ENCODE data around the gene MOCS3.
A peak's percentile ranks its signal among the peaks of the same experiment; 100 is the strongest.

MOCS3 gene

DNA sequence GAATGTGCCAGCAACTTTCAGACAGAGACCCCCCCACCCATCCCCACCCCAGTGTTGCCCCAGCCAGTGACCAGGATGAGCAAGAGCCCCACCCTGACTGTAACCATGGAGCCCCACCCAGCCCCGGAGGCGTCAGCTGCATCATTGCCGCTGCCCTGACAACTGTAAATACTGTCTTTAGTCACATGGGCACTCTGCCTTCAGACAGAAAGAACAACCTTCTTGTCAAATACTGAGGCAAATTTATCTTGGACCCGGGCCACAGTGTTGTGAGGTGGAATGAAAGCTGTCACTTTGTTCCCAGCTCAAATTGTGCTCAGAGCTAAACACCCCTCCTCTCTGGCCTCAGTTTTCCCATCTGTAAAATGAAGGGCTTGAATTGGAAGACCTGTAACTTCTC is 23.7 kb downstream of the MOCS3 start:
- DNase-seq (ENCODE audit: low spot score) = peak; percentile 39

GRCh38 chr20:50983321-50983720 is 24.7 kb downstream of the MOCS3 start:
- no peak for DNase-seq (ENCODE audit: low spot score)

DNA sequence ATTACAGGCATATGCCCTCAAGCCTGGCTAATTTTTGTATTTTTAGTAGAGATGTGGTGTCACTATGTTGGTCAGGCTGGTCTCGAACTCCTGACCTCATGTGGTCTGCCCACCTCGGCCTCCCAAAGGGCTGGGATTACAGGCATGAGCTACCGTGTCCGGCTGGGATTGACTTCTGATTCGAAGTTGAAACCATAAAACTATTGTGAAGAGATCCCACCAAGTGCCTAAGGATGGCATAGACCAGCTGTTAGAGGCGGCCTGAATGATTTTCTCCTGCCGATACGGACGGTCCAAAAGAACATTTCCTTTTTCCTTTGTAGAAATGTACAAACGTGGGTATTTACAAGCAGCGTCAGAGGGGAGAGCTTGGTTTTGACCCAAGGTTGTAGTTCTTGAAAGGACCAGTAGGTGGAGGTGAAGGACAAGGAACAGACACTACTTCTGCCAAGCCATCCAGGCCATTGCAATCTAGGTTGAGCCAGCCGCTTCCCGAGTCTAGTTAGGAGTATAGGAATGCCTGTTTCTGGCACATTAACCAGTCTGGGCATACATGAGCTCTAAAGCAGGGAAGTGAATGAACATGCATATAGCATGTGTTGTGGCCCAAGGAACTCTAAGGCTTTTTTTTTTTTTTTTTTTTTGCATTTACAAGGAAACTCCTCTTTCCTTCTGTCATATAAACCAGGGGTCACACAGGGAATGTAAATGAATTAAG is 29.0 kb downstream of the MOCS3 start:
- peak; percentile 88 for DNase-seq (ENCODE audit: low spot score)

GRCh38 chr20:50991076-50991475 is 32.5 kb downstream of the MOCS3 start:
- DNase-seq (ENCODE audit: low spot score) = no peak

GRCh38 chr20:50992336-50992732 is 33.7 kb downstream of the MOCS3 start:
- DNase-seq (ENCODE audit: low spot score) = no peak

DNA sequence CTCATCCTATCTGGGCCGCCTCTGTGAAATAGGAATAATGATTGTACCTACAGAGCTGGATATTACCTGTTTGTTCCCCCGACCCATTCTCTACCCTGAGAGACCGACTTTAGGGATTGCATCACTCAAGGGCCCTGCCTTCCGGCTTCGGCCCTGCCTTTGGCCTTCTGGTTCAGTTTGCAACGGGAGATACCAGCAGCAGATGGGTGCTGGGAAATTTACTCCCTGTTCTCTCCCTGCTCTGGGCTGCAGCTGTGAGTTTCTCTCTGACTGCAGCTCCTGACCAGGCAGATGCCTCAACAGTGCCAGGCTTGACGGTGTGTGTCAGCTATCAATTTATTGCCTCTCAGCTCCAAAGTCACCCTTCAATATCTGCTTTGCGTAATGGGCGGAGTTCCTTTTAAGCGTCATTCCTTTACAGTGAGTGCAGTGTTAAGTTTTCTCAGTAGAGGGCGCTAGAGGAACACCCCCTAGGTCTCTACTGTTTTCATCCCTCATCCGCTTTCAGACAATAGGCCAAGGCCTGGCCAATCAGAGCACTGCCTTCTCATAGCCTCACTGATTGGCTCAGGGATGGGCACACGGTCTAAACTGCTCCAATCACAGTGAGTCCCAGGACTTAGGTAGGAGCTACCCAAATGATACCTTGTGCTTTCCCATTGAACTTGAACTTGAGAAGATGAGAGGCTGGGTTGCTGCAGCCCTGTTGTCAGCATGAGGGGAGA is 34.3 kb downstream of the MOCS3 start:
- DNase-seq (ENCODE audit: low spot score) = peak; percentile 84

- no peak for DNase-seq (ENCODE audit: low spot score)
Measured at GRCh38 chr20:50993876-50994275, 35.3 kb downstream of the MOCS3 start.

DNA sequence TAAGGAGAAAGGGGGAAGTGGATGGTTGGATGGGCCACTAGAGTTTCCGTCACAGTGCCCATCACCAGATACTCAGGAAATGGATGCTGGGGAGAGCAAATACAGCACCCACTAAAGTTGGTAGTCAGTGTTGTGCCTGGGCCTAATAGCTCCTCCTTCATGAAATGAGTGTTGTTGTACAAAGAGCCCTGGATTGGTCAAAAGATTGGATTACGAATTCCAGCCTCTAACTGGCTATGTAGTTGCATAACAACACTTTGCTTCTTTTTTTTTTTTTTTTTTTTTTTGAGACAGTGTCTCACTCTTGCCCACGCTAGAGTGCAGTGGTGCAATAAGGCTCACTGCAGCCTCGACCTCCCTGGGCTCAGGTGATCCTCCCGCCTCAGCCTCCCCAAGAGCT is 36.9 kb downstream of the MOCS3 start:
- DNase-seq (ENCODE audit: low spot score) = peak; percentile 41

GRCh38 chr20:50996901-50997865 is 38.6 kb downstream of the MOCS3 start:
- DNase-seq (ENCODE audit: low spot score) = no peak

DNA sequence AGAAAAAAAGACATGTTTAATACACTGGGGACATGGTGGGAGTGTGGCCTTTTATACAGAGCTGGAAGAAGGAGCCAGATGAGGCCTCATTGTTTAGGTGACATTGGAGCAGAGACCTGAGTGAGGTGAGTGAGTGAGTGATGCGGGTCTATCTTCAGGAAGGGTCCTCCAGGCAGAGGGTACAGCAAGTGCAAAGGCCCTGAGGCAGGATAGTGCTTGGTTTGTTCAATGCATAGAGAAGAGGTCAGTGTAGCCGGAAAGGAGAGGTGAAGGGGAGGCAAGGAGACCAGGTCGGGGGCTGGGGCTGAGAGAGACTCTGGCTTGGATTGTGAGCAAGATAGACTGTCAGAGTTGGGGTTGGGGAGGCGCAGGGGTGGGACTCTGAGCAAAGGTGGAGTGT is 40.7 kb downstream of the MOCS3 start:
- DNase-seq (ENCODE audit: low spot score) = no peak

GRCh38 chr20:51001430-51002265 is 43.0 kb downstream of the MOCS3 start:
- DNase-seq (ENCODE audit: low spot score) = peak; percentile 80

- no peak for DNase-seq (ENCODE audit: low spot score)
Measured at GRCh38 chr20:51002633-51003032, 44.0 kb downstream of the MOCS3 start.

- no peak for DNase-seq (ENCODE audit: low spot score)
Measured at GRCh38 chr20:51003753-51004152, 45.1 kb downstream of the MOCS3 start.

DNA sequence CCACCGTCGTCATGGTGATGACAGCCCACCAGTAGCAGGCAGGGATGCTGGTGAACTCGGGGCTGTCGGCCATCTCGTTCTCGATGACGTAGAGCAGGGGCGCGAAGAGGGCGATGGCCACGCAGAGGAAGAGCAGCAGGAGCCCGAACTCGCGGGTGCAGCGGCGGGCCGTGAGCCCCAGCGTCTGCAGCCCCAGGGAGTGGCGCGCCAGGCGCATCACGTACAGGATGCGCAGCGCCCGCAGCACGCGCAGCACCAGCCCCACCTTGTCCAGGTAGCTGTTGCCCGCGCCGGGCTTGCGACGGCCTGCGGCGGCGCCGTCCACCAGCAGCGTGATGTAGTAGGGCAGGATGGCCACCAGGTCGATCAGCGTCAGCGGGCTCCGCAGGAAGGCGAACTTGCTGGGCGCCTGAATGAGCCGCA is 45.7 kb downstream of the MOCS3 start:
- no peak for DNase-seq (ENCODE audit: low spot score)

DNA sequence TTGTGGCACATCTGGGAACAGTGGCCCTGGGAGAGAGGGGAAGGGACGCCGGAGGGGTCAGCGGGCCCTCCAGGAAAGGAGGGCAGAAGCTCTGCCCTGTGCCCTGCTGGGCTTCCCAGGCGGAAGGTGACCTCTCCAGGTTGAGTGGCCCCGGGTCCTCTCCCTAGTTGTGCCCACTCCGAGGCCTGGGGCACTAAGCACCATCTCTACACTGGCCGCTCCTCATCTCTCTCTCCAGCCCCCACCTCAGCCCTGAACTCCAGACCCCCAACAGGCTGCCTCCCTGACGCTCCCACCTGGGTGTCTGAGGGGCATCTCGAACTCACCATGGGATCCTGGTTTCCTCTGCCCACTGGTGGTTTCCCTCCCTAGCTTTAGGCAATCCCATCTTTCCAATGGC is 46.2 kb downstream of the MOCS3 start:
- no peak for DNase-seq (ENCODE audit: low spot score)

GRCh38 chr20:51005214-51005613 is 46.6 kb downstream of the MOCS3 start:
- DNase-seq (ENCODE audit: low spot score) = no peak

- no peak for DNase-seq (ENCODE audit: low spot score)
Measured at GRCh38 chr20:51008718-51009117, 50.1 kb downstream of the MOCS3 start.

- no peak for DNase-seq (ENCODE audit: low spot score)
Measured at GRCh38 chr20:51009303-51010042, 50.9 kb downstream of the MOCS3 start.

GRCh38 chr20:51010043-51010365 is 51.4 kb downstream of the MOCS3 start:
- DNase-seq (ENCODE audit: low spot score) = no peak

- no peak for DNase-seq (ENCODE audit: low spot score)
Measured at GRCh38 chr20:51010932-51011331, 52.3 kb downstream of the MOCS3 start.

- DNase-seq (ENCODE audit: low spot score) = no peak
Measured at GRCh38 chr20:51011479-51011878, 52.9 kb downstream of the MOCS3 start.

Measured in RKO (cell line).